ENCODE data around the gene SYT9.
A peak's percentile ranks its signal among the peaks of the same experiment; 100 is the strongest.
"Not testable (repeated sequence)": the region's sequence is repeated elsewhere in the genome, so short reads cannot be mapped to it uniquely, and the experiment has no call there.

SYT9 gene

DNA sequence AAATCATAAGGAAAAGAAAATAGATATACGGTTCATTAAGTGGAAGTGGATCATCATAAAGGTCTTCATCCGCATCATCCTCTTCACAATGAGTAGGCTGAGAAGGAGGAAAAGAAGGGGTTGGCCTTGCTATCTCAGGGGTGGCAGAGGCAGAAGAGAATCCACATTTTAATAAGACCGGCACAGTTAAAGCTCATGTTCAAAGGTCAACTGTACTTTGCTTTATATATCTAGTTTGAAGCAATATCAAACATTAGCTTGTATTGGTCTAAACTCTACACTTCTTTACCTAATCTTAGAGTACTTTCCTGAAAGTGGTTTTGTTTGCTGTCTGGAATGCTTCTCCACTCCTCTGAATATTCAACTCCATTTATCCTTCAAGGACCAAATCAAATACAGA is 256.4 kb downstream of the SYT9 start:
- DNase-seq (ENCODE audit: low spot score), result no peak

GRCh38 chr11:7509966-7510365 is 258.3 kb downstream of the SYT9 start:
- DNase-seq (ENCODE audit: low spot score), result no peak

GRCh38 chr11:7511401-7511800 is 259.7 kb downstream of the SYT9 start:
- peak; percentile 89 for DNase-seq (ENCODE audit: low spot score)

DNA sequence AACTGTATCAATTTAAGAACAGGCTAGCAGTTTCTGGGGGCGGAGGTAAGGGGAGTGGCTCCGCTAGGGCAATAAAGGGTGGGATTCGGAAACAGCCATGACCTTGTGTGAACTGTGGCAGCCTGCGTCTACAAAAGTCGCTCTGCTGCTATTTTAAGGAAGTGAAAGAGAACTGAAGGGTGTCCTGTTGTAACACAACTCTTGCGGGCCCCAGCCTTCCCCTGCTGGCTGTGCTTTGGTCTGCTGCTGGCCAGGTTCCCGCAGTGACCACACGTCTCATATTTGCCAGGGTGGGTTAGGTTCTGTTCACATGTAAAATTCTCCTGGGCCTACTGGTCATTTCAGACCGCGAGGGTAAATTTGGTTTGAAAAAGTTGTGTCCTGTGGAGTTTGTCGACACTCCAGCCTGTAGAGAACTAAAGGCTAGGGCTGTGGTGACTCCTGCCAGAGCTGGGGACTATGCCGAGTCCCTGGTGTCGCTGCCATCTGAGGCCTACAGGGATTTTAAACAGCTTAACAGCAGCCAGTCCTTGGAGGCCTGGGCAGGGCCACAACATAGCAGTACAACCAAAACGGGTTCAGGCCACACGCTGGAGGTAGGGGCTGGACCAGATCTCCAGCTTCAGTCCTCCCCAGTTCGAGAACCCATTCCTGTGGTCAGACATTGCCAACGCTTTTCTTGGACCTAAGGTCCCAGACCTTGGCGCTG is 261.0 kb downstream of the SYT9 start:
- DNase-seq (ENCODE audit: low spot score), result peak; percentile 79

GRCh38 chr11:7513234-7514098 is 261.8 kb downstream of the SYT9 start, which contains the start of gene PPFIBP2:
TSS of gene PPFIBP2 (plus strand) at chr11:7513999. CDS start at chr11:7549476, 35,477 bp downstream.
- DNase-seq (ENCODE audit: low spot score), result peak; percentile 88

DNA sequence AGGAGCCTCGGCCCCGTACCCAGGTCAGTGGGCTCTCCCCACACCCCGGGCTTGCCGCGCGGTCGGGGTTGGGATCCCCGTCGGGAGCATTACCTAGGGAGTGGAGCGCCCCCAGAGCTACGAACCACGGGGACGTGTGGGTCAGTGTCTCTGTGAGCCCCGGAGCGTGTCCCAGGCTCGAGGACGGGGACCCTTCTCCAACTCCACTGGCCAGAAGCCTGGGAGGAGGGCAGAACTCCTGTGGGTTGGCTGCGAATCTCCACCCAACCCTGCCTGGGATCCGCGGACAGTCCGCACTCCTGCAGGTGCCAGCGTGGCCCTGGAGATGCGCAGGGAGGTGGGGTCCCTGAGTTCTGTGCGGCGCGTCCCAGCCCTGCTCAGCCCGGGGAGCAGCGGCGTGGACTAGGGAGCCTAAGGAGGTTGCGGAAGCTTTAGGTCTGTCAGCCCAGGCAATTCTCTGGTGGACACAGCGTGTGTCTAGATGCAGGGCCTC is 262.4 kb downstream of the SYT9 start:
- DNase-seq (ENCODE audit: low spot score), result peak; percentile 36

DNA sequence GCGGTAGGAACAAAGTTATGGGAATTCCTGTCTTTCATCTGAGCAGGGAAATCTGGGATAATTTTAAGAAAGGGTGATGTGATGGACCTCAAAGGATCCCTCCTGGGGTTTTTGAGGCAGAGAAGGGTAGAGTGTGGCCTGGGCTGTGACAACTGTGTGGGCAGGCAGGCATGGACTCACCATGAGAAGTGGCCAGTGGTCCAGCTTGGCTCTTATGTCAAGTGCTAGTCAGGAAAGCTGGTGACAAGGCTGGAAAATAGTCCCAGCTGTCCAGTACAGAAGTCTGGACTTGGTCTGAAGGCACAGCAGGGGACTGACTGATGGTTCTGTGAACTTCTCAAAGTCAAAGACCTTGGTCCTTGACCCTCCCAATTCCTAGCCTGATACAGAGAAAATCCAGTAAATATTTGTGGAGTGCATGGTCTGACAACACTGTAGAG is 263.8 kb downstream of the SYT9 start:
- no peak for DNase-seq (ENCODE audit: low spot score)

GRCh38 chr11:7516475-7516874 is 264.8 kb downstream of the SYT9 start:
- DNase-seq (ENCODE audit: low spot score), result no peak

- not testable (repeated sequence) for DNase-seq (ENCODE audit: low spot score)
Observed at GRCh38 chr11:7517743-7518142, 266.0 kb downstream of the SYT9 start.

Data from Ammon's horn (tissue), 1 donor.